Activated naive CD8-positive, alpha-beta T cell treated with anti-CD3 and anti-CD28 coated beads, Interleukin-2, amount 50 U/mL, for 24 hours (primary cell): ENCODE results near the gene G3BP2.
"Not testable (repeated sequence)": the region's sequence is repeated elsewhere in the genome, so short reads cannot be mapped to it uniquely, and the experiment has no call there.

Experiments used
- ATAC-seq: fragments of 150-1000 bp; cut with Tn5 transposase; one replicate; pipeline ENCODE4 v1.10.0; 2021
- DNase-seq: peaks from one replicate; pipeline ENCODE4 v3.0.0; 2021
- H3K27ac Mint-ChIP-seq: one replicate; pipeline ENCODE4 v1.8.0; 2021; ENCODE audit warnings: mild to moderate bottlenecking, mixed read lengths
- H3K27me3 Mint-ChIP-seq: one replicate; pipeline ENCODE4 v1.8.0; 2021; ENCODE audit warnings: mixed read lengths
- H3K36me3 Mint-ChIP-seq: one replicate; pipeline ENCODE4 v1.8.0; 2021; ENCODE audit warnings: low read depth, mixed read lengths
- H3K4me1 Mint-ChIP-seq: one replicate; pipeline ENCODE4 v1.8.0; 2021; ENCODE audit warnings: mixed read lengths
- H3K4me3 Mint-ChIP-seq: one replicate; pipeline ENCODE4 v1.8.0; 2021; ENCODE audit warnings: mild to moderate bottlenecking, moderate library complexity, mixed read lengths
- H3K9me3 Mint-ChIP-seq: one replicate; pipeline ENCODE4 v1.8.0; 2021; ENCODE audit warnings: mixed read lengths

The G3BP2 gene

DNA sequence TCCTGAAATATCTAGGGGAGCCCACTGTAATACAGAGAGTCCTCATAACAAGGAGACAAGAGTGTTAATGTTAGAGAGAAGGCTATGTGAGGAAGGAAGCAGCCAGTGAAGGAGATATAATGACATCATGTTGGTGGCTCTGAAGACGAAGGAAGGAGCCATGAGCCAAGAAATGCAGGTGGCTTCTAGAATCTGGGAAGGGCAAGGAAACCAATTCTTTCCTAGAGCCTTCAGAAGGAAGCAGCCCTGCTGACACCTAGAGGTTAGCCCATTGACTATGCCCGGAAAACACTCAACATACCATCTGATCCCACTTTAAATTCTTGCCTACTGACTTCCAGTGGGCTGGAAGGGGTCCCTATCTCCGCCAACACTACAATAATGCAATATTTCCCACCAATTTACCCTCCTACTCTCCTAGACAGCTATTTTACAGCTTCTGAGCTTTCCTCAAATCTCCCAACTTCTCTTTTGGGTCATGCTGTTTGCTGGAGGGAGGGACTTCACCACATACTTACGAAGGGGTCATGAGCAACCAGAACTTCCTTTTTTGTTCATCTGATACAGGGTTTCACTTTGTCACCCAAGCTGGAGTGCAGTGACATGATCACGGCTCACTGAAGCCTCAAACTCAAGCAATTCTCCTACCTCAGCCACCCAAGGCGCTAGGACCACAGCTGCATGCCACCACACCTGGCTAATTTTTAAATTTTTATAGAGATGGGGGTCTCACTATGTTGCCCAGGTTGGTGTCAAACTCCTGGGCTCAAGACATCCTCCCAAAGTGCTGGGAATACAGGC lies 25.2 kb upstream of the G3BP2 start:
- ATAC-seq (peak; percentile 79), DNase-seq (peak; percentile 23)
- Mint-ChIP-seq H3K4me3 (peak overlapping the region; percentile 56), H3K9me3 (no peaks in the 10 kb centered on the region), H3K27ac (peak overlapping the region; percentile 92), H3K4me1 (peaks cover 48% of the 10 kb centered on the region), H3K27me3 (no peaks in the 10 kb centered on the region), H3K36me3 (peaks cover 7% of the 10 kb centered on the region)

DNA sequence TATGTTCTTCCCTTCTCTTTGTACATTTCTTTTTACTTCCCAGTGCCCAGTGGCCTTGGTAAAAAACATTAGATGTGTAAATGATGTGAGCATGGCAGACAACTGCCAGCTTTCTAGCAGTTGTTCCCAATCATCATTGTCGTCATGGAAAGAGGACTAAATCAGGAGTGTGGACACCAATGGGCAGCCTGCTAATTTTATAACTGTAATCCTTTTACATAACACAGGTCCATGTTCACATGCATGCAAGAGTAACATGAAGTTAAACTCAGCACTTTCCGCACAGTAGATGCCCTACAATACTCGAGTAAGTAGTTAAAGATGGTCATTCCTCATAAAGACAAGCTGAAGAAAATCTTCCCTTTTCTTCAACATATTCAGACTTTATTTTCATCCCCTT lies 23.4 kb upstream of the G3BP2 start:
- peaks cover 48% of the 10 kb centered on the region for H3K4me1 Mint-ChIP-seq
- H3K9me3 Mint-ChIP-seq: no peaks in the 10 kb centered on the region
- H3K27ac Mint-ChIP-seq: peak overlapping the region; percentile 60
- H3K4me3 Mint-ChIP-seq: no peak overlapping the region
- peaks cover 7% of the 10 kb centered on the region for H3K36me3 Mint-ChIP-seq
- no peak for ATAC-seq
- no peaks in the 10 kb centered on the region for H3K27me3 Mint-ChIP-seq
- DNase-seq: no peak

DNA sequence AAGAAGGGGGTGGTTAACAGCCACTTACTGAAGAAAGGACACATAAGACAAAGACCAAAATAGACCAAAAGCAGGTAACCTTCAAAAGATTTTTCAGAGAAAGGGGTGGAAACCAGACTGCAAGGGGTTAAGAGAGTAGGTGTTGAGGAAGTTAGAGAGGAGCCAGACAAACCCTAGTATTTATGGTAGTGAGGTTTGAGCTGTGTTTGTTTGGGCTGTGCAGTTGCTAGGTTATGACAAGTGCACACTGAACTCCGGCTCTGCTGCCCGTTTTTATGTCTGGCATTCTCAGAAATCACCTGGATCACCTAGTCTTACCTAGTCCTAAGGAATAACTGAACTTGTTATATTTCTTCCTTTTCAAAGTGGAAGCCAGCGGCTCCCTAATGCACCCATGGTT lies 22.9 kb upstream of the G3BP2 start:
- H3K36me3 Mint-ChIP-seq: peaks cover 7% of the 10 kb centered on the region
- peaks cover 48% of the 10 kb centered on the region for H3K4me1 Mint-ChIP-seq
- no peak overlapping the region for H3K4me3 Mint-ChIP-seq
- no peaks in the 10 kb centered on the region for H3K27me3 Mint-ChIP-seq
- H3K27ac Mint-ChIP-seq: peak overlapping the region; percentile 60
- no peaks in the 10 kb centered on the region for H3K9me3 Mint-ChIP-seq
- peak; percentile 47 for ATAC-seq
- no peak for DNase-seq

DNA sequence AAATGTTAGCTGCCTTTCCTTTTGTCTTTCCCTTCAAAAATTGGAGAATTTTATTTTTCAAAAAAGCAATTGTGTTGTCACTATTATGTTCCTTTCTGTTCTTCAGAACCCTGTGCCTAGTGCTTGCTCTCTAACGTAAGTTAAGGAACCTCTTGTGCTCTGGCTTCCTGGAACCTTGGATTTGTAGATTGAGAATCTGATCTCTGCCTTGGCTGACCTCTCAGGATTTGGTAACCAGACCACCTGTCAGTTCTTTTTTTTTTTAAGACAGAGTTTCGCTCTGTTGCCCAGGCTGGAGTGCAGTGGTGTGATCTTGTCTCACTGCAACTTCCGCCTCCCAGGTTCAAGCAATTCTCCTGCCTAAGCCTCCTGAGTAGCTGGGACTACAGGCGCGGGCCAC lies 18.9 kb upstream of the G3BP2 start:
- ATAC-seq, DNase-seq, H3K4me3 Mint-ChIP-seq, H3K27ac Mint-ChIP-seq, H3K27me3 Mint-ChIP-seq, H3K9me3 Mint-ChIP-seq: not testable (repeated sequence)
- H3K36me3 Mint-ChIP-seq: peaks cover 13% of the 10 kb centered on the region
- H3K4me1 Mint-ChIP-seq: peaks cover 29% of the 10 kb centered on the region

DNA sequence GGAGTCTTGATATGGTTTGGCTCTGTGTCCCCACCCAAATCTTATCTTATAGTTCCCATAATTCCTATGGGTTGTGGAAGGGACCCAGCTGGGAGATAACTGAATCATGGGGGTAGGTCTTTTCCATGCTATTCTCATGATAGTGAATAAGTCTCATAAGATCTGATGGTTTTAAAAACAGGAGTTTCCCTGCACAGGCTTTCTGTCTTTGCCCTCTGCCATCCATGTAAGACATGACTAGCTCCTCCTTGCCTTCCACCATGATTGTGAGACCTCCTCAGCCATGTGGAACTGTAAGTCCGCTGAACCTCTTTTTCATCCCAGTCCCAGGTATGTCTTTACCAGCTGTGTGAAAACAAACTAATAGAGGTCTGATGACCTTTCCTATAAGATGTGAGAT lies 13.9 kb upstream of the G3BP2 start:
- Mint-ChIP-seq H3K27ac (peak overlapping the region; percentile 50), H3K4me1 (peaks cover 40% of the 10 kb centered on the region)
- not testable (repeated sequence) for H3K27me3 Mint-ChIP-seq, ATAC-seq, H3K36me3 Mint-ChIP-seq, H3K9me3 Mint-ChIP-seq, DNase-seq, H3K4me3 Mint-ChIP-seq

DNA sequence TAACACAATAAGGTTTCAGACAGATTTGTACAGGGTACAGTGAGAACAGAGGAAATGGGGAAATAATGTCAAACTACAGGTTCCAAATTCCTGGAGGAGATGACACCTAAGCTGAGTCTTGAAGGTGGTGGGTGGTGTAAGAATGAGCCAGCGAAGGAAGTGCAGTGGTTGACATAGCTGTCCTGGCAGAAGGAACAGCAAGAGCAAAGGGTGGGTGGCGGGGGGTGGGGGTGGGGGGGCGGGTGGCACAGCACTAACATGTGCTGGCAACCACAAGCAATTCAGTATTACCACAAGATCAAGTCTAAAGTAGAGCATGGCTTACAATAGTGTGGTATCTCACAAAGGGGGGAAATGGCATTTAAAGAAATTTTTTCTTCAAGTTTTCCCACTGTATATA lies 13.1 kb upstream of the G3BP2 start:
- no peaks in the 10 kb centered on the region for H3K27me3 Mint-ChIP-seq
- peaks cover 4% of the 10 kb centered on the region for H3K9me3 Mint-ChIP-seq
- peaks cover 43% of the 10 kb centered on the region for H3K4me1 Mint-ChIP-seq
- DNase-seq: peak; percentile 23
- ATAC-seq: peak; percentile 69
- H3K4me3 Mint-ChIP-seq: no peak overlapping the region
- H3K36me3 Mint-ChIP-seq: peaks cover 6% of the 10 kb centered on the region
- H3K27ac Mint-ChIP-seq: peak overlapping the region; percentile 44

DNA sequence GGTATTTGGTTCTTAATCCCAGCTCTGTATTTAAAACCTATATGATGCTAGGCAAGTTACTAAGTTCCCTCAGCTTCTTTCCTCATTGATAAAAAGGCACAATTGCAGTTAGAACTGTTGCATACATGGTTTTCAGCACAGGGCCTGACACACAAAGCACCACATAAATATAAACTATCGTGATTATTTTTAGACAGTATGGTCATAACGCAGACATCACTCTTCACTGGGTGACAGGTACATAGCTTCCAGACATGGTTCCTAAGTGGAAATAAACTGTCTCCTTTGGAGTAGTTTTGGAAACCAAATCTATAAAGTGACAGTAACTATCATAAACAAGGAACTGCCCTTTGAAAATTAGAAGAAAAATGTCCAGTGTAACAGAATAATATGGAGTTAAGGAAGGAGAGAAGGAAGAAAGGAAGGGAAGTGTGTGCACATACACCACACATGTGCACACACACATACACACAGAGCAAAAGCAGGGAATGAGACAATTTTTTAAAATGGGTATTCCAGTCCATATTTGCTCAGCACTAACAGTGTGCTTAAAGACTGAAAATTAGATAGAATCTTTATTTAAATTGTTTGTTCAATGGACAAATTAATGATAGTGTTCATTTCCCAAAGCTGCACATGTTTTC lies 12.5 kb upstream of the G3BP2 start:
- Mint-ChIP-seq H3K4me3 (no peak overlapping the region), H3K4me1 (peaks cover 43% of the 10 kb centered on the region), H3K36me3 (peaks cover 6% of the 10 kb centered on the region), H3K27me3 (no peaks in the 10 kb centered on the region), H3K27ac (peak overlapping the region; percentile 44), H3K9me3 (peaks cover 4% of the 10 kb centered on the region)
- no peak for DNase-seq
- no peak for ATAC-seq

DNA sequence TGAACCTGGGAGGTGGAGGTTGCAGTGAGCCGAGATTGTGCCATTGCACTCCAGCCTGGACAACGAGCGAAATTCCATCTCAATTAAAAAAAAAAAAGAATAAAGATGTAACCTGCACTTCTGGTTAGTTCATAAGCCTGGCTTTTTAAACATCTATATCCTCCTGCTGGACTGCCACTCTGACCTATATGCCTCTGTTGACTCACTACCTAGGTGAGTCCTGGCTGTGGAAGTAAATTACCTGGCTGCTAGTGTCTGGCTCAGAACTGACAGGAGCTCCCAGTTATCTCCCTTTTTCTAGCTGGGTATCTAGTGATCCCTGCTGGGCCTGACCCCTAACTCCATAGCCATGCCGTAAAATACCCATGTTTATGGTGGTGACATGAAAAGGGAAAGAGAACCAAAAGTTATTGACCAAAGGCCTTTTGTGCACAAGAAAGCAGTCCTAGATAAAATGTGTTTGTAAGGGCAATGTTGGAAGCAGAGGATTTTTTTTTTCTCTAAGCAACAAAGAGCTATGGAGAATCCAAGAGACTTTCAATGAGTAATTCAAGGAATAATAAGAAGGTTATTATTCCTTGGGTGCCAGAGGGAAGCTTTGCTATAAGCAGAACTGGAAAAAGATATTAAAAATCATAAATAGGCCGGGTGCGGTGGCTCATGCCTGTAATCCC lies 10.4 kb upstream of the G3BP2 start:
- no peaks in the 10 kb centered on the region for H3K27me3 Mint-ChIP-seq
- no peak overlapping the region for H3K27ac Mint-ChIP-seq
- H3K9me3 Mint-ChIP-seq: peaks cover 4% of the 10 kb centered on the region
- H3K4me1 Mint-ChIP-seq: peaks cover 42% of the 10 kb centered on the region
- DNase-seq (no peak), ATAC-seq (no peak)
- peaks cover 4% of the 10 kb centered on the region for H3K36me3 Mint-ChIP-seq
- no peak overlapping the region for H3K4me3 Mint-ChIP-seq

DNA sequence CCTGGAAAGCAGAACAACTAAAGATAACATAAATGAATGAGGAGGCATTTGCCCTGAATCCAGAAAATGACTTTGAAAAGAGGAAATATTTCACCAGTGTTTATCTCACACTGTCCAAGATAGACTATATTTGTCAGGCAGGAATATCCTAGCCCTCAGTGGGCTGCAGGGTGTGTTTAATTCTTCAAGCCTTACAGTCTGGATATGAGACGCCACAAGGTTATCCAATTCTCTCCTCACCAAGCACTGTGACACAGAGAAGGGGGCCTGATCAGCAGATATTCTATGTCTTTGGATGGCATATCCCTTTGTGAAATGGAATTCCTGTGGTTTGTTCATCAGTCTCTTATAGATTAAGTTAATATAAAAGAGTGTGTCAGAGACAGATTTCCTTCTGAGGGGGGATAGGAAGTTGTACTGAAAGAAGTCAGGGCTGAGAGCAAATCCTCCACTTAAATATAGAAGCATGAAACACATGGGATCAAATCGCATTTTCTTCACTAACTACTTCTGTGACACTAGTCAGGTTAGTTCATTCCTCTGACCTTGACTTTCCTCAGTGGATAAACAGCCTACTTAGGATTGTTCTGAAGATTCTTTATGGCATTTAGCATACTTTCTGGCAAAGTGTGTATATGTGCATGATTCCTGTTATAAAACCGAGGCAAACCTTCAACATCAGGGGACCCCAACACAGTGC lies 6.8 kb upstream of the G3BP2 start:
- ATAC-seq (no peak), DNase-seq (no peak)
- H3K4me3 Mint-ChIP-seq: no peak overlapping the region
- no peaks in the 10 kb centered on the region for H3K9me3 Mint-ChIP-seq
- no peak overlapping the region for H3K27ac Mint-ChIP-seq
- no peaks in the 10 kb centered on the region for H3K27me3 Mint-ChIP-seq
- H3K4me1 Mint-ChIP-seq: peaks cover 20% of the 10 kb centered on the region
- H3K36me3 Mint-ChIP-seq: no peaks in the 10 kb centered on the region

DNA sequence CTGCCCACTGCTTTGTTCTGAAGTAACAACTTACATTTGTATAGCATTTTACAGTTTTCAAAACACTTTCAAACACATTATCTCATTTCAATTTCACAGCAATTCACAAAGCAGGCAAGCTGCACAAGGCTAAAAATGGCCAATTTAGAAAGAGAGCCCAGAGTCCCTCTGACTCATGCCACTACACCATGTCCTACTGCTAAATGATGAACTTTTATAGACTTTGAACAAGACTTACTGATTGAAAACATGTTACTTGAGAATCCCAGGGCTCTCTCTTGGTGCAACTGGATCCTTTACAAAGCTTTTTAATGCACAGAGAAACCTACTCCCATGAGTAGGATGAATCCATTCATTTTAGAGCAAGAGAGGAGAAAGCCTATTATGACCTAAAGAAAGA lies 5.8 kb upstream of the G3BP2 start:
- H3K4me1 Mint-ChIP-seq: peaks cover 24% of the 10 kb centered on the region
- no peaks in the 10 kb centered on the region for H3K36me3 Mint-ChIP-seq

DNA sequence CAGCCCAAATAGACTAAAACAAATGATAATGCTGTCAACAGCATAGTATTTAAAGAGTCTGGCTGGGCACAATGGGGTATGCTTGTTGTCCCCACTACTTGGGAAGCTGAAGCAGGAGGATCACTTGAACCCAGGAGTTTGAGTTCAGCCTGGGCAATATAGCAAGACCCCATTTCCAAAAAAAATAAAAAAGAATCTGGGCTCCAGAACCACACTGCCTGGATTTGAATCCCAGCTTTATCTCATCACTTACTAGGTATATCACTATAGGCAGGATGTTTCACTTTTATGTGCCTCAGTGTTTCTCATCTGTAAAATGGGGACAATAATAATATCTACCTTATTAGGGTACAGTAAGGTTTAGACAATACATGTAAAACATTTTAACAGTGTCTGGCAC lies 5.3 kb upstream of the G3BP2 start:
- Mint-ChIP-seq H3K27me3 (no peaks in the 10 kb centered on the region), H3K4me1 (peaks cover 25% of the 10 kb centered on the region), H3K36me3 (no peaks in the 10 kb centered on the region), H3K9me3 (no peaks in the 10 kb centered on the region), H3K4me3 (no peak overlapping the region), H3K27ac (no peak overlapping the region)
- DNase-seq (no peak), ATAC-seq (no peak)

More for the DNA sequence above, 5.8 kb upstream of the G3BP2 start:
- H3K9me3 Mint-ChIP-seq: no peaks in the 10 kb centered on the region
- no peaks in the 10 kb centered on the region for H3K27me3 Mint-ChIP-seq
- no peak overlapping the region for H3K4me3 Mint-ChIP-seq
- DNase-seq (no peak), ATAC-seq (no peak)
- H3K27ac Mint-ChIP-seq: no peak overlapping the region

DNA sequence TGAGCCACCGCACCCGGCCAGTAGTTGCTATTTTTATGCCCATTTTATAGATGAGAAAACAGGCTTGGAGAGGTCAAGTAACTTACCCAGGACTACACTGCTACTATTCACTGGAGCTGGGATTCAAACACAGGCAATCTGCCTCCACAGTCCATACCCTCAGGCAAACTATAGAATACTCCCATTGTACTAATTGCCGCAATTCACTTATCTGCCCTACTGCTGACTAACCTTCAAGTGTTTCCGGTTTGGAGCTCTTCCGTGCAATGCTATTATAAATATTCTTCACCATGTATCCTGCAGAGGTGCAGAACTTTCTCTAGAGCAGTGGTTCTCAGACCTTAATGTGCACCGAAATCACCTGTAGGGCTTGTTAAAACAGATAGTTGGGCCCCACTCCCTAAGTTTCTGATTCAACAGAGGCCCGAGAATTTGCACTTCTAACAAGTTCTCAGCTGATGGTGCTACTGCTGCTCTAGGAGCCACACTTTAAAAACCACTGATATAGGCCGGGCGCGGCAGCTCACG lies 1.9 kb upstream of the G3BP2 start:
- no peak overlapping the region for H3K4me3 Mint-ChIP-seq
- no peaks in the 10 kb centered on the region for H3K9me3 Mint-ChIP-seq
- DNase-seq (no peak), ATAC-seq (no peak)
- H3K27ac Mint-ChIP-seq: no peak overlapping the region
- peaks cover 11% of the 10 kb centered on the region for H3K36me3 Mint-ChIP-seq
- no peaks in the 10 kb centered on the region for H3K27me3 Mint-ChIP-seq
- H3K4me1 Mint-ChIP-seq: peaks cover 34% of the 10 kb centered on the region

DNA sequence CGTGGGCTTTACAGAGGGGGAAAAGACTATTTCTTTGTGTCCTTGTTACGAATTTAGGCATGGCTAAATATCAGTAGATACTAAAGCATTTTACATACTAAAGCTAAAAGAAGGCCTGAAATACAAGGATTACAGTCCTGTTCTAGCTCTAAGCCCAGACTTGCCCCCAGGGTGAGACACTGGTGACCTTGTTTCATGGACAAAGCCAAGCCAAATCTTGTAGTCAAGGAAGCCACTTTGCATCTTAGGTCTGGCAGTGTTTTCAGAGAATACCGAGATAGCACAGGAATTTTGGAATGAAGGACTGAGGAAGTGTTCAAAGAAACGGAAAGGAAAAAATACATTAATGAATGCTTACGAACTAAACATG lies 733 bp upstream of the G3BP2 start:
- Mint-ChIP-seq H3K27ac (peak overlapping the region; percentile 98), H3K4me1 (peaks cover 44% of the 10 kb centered on the region), H3K4me3 (peak overlapping the region; percentile 97), H3K9me3 (no peaks in the 10 kb centered on the region), H3K36me3 (peaks cover 17% of the 10 kb centered on the region), H3K27me3 (no peaks in the 10 kb centered on the region)
- DNase-seq (no peak), ATAC-seq (no peak)

DNA sequence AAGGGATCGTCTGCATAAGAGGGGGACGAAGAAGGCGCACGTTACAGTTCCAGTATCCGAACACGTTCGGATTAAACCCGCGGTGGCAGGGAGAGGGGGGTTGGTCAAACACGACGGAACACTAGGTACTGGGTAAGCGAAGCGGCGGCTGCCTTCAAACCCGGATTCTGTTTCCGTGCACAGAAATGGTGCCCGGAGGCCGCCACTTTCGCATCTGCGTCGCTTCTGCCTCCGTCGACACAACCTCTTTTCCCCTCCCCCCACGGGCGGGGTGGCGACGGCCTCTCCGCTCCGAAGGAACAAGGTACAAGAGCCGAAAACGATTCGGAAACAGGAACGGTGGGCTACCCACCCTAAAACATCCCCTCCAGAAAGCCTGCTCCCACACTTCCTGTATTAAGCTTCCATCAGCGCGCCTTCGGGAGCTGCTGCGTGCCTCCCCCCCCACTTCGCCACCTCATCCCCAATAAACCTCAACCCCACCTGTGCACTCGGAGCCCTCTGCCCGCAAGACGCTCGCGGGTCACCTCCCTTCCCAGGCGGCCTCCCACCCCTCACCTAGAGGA lies 667 bp downstream of the G3BP2 start:
- peak overlapping the region; percentile 98 for H3K27ac Mint-ChIP-seq
- DNase-seq (peak; percentile 81), ATAC-seq (peak; percentile 21)
- H3K9me3 Mint-ChIP-seq: no peaks in the 10 kb centered on the region
- H3K4me3 Mint-ChIP-seq: peak overlapping the region; percentile 97
- H3K4me1 Mint-ChIP-seq: peaks cover 57% of the 10 kb centered on the region
- H3K27me3 Mint-ChIP-seq: no peaks in the 10 kb centered on the region
- peaks cover 19% of the 10 kb centered on the region for H3K36me3 Mint-ChIP-seq
